ENCODE results near the gene HK1.

HK1 gene

GRCh38 chr10:69315610-69316312 is 37.5 kb downstream of the HK1 start:
- no peak overlapping the region for H3K4me3 ChIP-seq (ENCODE audit: low read length)
- H3K9me2 ChIP-seq (replicated peaks; ENCODE audit: insufficient read depth, low read length), result no peaks in the 10 kb centered on the region
- no peak overlapping the region for H3K4me2 ChIP-seq (ENCODE audit: low read depth, low read length)
- no peaks in the 10 kb centered on the region for H3F3A ChIP-seq (ENCODE audit: insufficient read depth, low read length)
- H3K9me3 ChIP-seq (replicated peaks; ENCODE audit: insufficient read depth, low read length), result no peaks in the 10 kb centered on the region
- H3K36me3 ChIP-seq (replicated peaks; ENCODE audit: insufficient read depth, low read length), result no peaks in the 10 kb centered on the region
- no peak for DNase-seq
- H3K4me1 ChIP-seq (ENCODE audit: low read length), result peaks cover 15% of the 10 kb centered on the region; the same call in 1 of the 2 replicates
- no peak overlapping the region for H3K27ac ChIP-seq (ENCODE audit: low read length)
- no peaks in the 10 kb centered on the region for H4K20me1 ChIP-seq (ENCODE audit: insufficient read depth, low read length)
- 0 out of 2 replicates have a peak, but pooled peaks cover 3% of the 10 kb centered on the region for H3K79me2 ChIP-seq (ENCODE audit: low read length)
- no peaks in the 10 kb centered on the region for H3K27me3 ChIP-seq (replicated peaks; ENCODE audit: insufficient read depth, low read length)
- TF ChIP-seq CTCF (IDR thresholded peaks at IDR 0.05; ENCODE audit: low read length) (no peak), EZH2 (optimal IDR thresholded peaks at IDR 0.05; ENCODE audit: low read depth, low read length) (no peak), EZH2phosphoT487 (IDR thresholded peaks at IDR 0.05; ENCODE audit: low read length) (no peak)
- no peak overlapping the region for H2AFZ ChIP-seq (ENCODE audit: low read length)
- H3K9ac ChIP-seq (ENCODE audit: low read length), result no peak overlapping the region

- no peaks in the 10 kb centered on the region for H3K9me2 ChIP-seq (replicated peaks; ENCODE audit: insufficient read depth, low read length)
- H3K9ac ChIP-seq (ENCODE audit: low read length), result no peak overlapping the region
- no peaks in the 10 kb centered on the region for H3K9me3 ChIP-seq (replicated peaks; ENCODE audit: insufficient read depth, low read length)
- no peak overlapping the region for H3K4me3 ChIP-seq (ENCODE audit: low read length)
- peaks cover 15% of the 10 kb centered on the region; the same call in 1 of the 2 replicates for H3K4me1 ChIP-seq (ENCODE audit: low read length)
- no peak overlapping the region for H2AFZ ChIP-seq (ENCODE audit: low read length)
- no peak for TF ChIP-seq EZH2phosphoT487 (IDR thresholded peaks at IDR 0.05; ENCODE audit: low read length)
- DNase-seq, result no peak
- H3K4me2 ChIP-seq (ENCODE audit: low read depth, low read length), result no peak overlapping the region
- H3K79me2 ChIP-seq (ENCODE audit: low read length), result 0 out of 2 replicates have a peak, but pooled peaks cover 3% of the 10 kb centered on the region
- H3K27ac ChIP-seq (ENCODE audit: low read length), result no peak overlapping the region
- no peaks in the 10 kb centered on the region for H3K36me3 ChIP-seq (replicated peaks; ENCODE audit: insufficient read depth, low read length)
- no peaks in the 10 kb centered on the region for H3K27me3 ChIP-seq (replicated peaks; ENCODE audit: insufficient read depth, low read length)
- no peaks in the 10 kb centered on the region for H4K20me1 ChIP-seq (ENCODE audit: insufficient read depth, low read length)
- no peaks in the 10 kb centered on the region for H3F3A ChIP-seq (ENCODE audit: insufficient read depth, low read length)
Measured at GRCh38 chr10:69316313-69317059, 38.2 kb downstream of the HK1 start.

GRCh38 chr10:69317175-69317604 is 38.9 kb downstream of the HK1 start:
- no peak overlapping the region for H3K9ac ChIP-seq (ENCODE audit: low read length)
- 0 out of 2 replicates have a peak, but pooled peaks cover 3% of the 10 kb centered on the region for H3K79me2 ChIP-seq (ENCODE audit: low read length)
- no peaks in the 10 kb centered on the region for H4K20me1 ChIP-seq (ENCODE audit: insufficient read depth, low read length)
- peaks cover 15% of the 10 kb centered on the region; the same call in 1 of the 2 replicates for H3K4me1 ChIP-seq (ENCODE audit: low read length)
- H3K4me3 ChIP-seq (ENCODE audit: low read length), result no peak overlapping the region
- no peaks in the 10 kb centered on the region for H3K27me3 ChIP-seq (replicated peaks; ENCODE audit: insufficient read depth, low read length)
- TF ChIP-seq EZH2phosphoT487 (IDR thresholded peaks at IDR 0.05; ENCODE audit: low read length) (no peak), CTCF (IDR thresholded peaks at IDR 0.05; ENCODE audit: low read length) (no peak), EZH2 (optimal IDR thresholded peaks at IDR 0.05; ENCODE audit: low read depth, low read length) (no peak)
- no peaks in the 10 kb centered on the region for H3K9me2 ChIP-seq (replicated peaks; ENCODE audit: insufficient read depth, low read length)
- peak overlapping the region; percentile 98 for H2AFZ ChIP-seq (ENCODE audit: low read length)
- H3F3A ChIP-seq (ENCODE audit: insufficient read depth, low read length), result no peaks in the 10 kb centered on the region
- no peaks in the 10 kb centered on the region for H3K9me3 ChIP-seq (replicated peaks; ENCODE audit: insufficient read depth, low read length)
- H3K27ac ChIP-seq (ENCODE audit: low read length), result no peak overlapping the region
- no peak for DNase-seq
- H3K4me2 ChIP-seq (ENCODE audit: low read depth, low read length), result peak overlapping the region; percentile 100; the same call in 1 of the 2 replicates
- H3K36me3 ChIP-seq (replicated peaks; ENCODE audit: insufficient read depth, low read length), result no peaks in the 10 kb centered on the region

All from MM.1S (cell line).